ENCODE data around the gene PAM.

DNA sequence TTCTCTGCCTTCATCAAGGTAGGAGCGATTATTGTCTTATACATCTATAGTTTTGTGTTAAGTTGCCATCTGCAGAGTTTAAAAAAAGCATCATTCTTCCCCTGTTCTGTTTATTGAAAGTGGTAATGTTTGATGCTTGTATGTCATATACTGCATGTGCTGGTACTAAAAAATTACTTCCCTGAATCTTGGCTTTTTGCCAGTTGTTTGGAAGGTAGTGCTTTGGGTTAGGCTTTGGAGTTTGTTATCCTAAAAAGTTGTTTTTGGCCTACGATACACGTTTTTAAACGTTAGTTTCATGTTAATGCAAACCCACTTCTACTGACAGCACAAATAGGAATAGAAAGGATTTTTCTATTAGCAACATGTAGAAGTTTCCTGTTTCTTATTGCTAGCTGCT is 206.6 kb downstream of the PAM start:
- TF ChIP-seq, protein P1, sequence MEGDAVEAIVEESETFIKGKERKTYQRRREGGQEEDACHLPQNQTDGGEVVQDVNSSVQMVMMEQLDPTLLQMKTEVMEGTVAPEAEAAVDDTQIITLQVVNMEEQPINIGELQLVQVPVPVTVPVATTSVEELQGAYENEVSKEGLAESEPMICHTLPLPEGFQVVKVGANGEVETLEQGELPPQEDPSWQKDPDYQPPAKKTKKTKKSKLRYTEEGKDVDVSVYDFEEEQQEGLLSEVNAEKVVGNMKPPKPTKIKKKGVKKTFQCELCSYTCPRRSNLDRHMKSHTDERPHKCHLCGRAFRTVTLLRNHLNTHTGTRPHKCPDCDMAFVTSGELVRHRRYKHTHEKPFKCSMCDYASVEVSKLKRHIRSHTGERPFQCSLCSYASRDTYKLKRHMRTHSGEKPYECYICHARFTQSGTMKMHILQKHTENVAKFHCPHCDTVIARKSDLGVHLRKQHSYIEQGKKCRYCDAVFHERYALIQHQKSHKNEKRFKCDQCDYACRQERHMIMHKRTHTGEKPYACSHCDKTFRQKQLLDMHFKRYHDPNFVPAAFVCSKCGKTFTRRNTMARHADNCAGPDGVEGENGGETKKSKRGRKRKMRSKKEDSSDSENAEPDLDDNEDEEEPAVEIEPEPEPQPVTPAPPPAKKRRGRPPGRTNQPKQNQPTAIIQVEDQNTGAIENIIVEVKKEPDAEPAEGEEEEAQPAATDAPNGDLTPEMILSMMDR (IDR thresholded peaks at IDR 0.05) = no peak
- TF ChIP-seq POLR2A (IDR thresholded peaks at IDR 0.05) = no peak
